Nephron (organoid): ENCODE measurements around the gene VIPR1.

Source experiments
- H3K27ac Mint-ChIP-seq, 3 experiments: 2 replicates each; pipeline ENCODE4 v1.8.0; 2020; ENCODE audit warnings: mixed read lengths in 3 of 3, mild to moderate bottlenecking in 2 of 3, moderate library complexity in 1 of 3
- H3K27me3 Mint-ChIP-seq: 2 replicates; pipeline ENCODE4 v1.8.0; 2021; ENCODE audit warnings: low read depth, mild to moderate bottlenecking, moderate library complexity, mixed read lengths
- H3K36me3 Mint-ChIP-seq: 2 replicates; pipeline ENCODE4 v1.8.0; 2020; ENCODE audit warnings: low read depth, mixed read lengths
- H3K4me1 Mint-ChIP-seq: 2 replicates; pipeline ENCODE4 v1.8.0; 2020; ENCODE audit warnings: mixed read lengths
- H3K4me3 Mint-ChIP-seq, 3 experiments: 2 replicates each; pipeline ENCODE4 v1.8.0; 2020; ENCODE audit warnings: mild to moderate bottlenecking in 3 of 3, mixed read lengths in 3 of 3, moderate library complexity in 2 of 3
- H3K9me3 Mint-ChIP-seq: 2 replicates; pipeline ENCODE4 v1.8.0; 2020; ENCODE audit warnings: mixed read lengths
- TF ChIP-seq, protein P1 (sequence below), 3 experiments: fragments of 200-600 bp; sonication (generic); IDR thresholded peaks; one replicate each; pipeline ENCODE4 v1.5.0; 2021; ENCODE audit warnings: antibody characterized with exemption in 3 of 3; ENCODE audit not compliant: unreplicated experiment in 3 of 3

VIPR1 gene

DNA sequence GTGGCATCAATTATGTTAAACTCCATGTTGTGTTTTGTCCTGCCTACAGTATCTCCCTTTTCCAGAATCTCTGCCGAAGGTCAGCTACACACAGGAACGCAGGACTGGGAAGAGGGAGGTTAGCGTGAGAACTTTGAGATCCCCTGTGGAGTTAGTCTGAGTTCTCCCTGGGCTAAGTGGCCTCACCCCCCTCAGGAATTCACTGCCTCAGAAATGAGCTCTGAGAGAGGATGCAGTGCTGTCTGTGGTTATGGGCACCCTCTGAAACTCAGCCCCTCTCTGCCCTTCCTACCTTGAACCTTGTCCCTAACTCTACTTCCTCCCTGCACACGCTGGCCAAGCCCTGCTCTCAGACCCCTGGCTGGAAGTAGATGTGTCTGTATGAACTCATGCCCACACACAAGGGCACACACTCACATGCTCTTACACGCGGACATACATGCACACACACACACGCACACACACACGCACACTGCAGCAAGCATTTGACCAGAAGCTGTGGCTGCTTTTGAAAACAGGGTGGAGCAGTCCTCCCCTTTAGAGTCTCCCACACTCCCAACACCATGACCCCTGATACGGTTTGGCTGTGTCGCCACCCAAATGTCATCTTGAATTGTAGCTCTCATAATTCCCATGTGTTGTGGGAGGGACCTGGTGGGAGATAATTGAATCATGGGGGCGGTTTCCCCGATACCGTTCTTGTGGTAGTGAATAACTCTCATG lies 5.3 kb upstream of the VIPR1 start:
- peaks cover 60% of the 10 kb centered on the region for H3K27me3 Mint-ChIP-seq
- peaks cover 19% of the 10 kb centered on the region for H3K4me1 Mint-ChIP-seq

DNA sequence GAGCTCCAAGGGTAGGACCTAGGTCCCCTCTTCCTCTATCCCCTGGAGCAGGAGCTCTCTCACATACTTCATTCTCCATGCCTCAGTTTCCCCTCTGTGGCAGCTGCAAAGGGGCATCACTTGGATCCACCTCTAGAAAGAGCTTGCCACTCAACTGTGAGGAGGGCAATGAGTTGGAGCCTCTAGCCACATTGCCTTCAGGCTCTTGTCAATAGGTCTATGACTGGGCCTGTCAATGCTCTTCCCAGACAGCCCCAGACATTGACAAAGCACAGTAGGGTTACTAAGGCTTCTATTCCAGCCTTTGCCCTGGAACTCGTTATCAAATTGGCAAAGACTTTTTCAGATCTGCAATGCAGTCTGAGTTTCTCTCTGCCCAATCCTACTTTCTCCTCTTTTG lies 4.4 kb upstream of the VIPR1 start:
- Mint-ChIP-seq H3K36me3 (no peaks in the 10 kb centered on the region), H3K4me3 (no peak overlapping the region), H3K4me1 (peaks cover 20% of the 10 kb centered on the region), H3K9me3 (no peaks in the 10 kb centered on the region), H3K27ac (no peak overlapping the region), H3K27me3 (peaks cover 66% of the 10 kb centered on the region)
- TF ChIP-seq, protein P1, sequence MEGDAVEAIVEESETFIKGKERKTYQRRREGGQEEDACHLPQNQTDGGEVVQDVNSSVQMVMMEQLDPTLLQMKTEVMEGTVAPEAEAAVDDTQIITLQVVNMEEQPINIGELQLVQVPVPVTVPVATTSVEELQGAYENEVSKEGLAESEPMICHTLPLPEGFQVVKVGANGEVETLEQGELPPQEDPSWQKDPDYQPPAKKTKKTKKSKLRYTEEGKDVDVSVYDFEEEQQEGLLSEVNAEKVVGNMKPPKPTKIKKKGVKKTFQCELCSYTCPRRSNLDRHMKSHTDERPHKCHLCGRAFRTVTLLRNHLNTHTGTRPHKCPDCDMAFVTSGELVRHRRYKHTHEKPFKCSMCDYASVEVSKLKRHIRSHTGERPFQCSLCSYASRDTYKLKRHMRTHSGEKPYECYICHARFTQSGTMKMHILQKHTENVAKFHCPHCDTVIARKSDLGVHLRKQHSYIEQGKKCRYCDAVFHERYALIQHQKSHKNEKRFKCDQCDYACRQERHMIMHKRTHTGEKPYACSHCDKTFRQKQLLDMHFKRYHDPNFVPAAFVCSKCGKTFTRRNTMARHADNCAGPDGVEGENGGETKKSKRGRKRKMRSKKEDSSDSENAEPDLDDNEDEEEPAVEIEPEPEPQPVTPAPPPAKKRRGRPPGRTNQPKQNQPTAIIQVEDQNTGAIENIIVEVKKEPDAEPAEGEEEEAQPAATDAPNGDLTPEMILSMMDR (IDR thresholded peaks at IDR 0.05; ENCODE audit: unreplicated experiment in 3 of 3) = no peak

More for the DNA sequence above, 5.3 kb upstream of the VIPR1 start:
- Mint-ChIP-seq H3K9me3 (no peaks in the 10 kb centered on the region), H3K27ac (no peak overlapping the region), H3K4me3 (no peak overlapping the region), H3K36me3 (no peaks in the 10 kb centered on the region)
- TF ChIP-seq, protein P1 (IDR thresholded peaks at IDR 0.05; ENCODE audit: unreplicated experiment in 3 of 3) = no peak

DNA sequence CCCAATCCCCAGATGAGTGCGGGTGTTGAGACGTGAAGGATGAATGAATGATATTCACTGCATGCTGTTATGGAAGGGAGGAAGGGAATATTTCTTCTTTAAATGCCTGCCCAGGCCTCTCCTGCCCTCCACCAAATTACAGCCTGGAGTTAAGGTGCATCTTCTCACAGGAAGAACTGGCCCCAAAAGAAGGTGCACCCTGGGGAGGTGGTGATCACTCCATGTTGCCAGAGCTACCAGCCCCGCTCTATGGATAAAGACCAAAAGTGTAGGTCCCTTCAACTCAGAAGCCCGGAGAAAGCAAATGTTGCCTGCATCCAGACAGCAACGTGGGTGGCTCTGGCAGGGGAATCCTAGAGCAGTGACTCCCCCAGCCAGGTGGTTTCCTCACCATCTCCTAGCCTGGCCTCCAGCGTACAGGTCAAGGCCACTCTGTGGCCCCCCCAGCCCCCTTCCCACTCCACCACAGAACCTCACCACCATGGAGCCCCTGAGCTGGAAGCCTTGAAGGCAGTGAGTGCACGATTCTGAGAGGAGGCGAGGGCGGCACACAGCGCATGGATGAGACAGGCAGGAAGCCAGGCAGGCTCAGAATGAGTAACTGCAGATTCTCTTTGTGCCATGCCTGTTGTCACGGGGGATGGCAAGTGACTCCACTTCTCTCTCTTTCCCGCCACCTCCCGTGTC lies 3.5 kb upstream of the VIPR1 start:
- TF ChIP-seq, protein P1 (IDR thresholded peaks at IDR 0.05; ENCODE audit: unreplicated experiment in 3 of 3) = no peak
- peaks cover 20% of the 10 kb centered on the region for H3K4me1 Mint-ChIP-seq
- no peaks in the 10 kb centered on the region for H3K9me3 Mint-ChIP-seq
- H3K27ac Mint-ChIP-seq = no peak overlapping the region
- H3K4me3 Mint-ChIP-seq = no peak overlapping the region
- no peaks in the 10 kb centered on the region for H3K36me3 Mint-ChIP-seq
- peaks cover 75% of the 10 kb centered on the region for H3K27me3 Mint-ChIP-seq

DNA sequence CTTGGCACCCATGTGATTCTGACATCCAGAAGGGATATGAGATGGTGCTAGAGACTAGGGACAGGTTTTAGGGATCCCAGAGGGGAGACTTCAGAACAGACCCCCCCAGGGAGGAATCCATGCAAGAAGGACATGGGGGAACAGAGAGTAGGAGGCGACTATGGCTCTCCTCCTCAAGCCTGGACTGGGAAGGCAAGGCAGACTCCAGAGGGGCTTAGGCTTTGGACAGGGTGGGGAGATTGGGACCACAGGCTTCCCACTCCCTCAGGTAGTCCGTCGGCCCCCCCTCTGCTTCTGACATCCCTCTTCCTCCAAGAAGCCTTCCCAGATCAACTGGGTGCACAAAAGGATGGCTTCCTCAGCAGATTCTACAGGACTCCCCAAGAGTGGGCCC lies 3.0 kb upstream of the VIPR1 start:
- no peak overlapping the region for H3K27ac Mint-ChIP-seq
- H3K4me3 Mint-ChIP-seq = no peak overlapping the region
- H3K4me1 Mint-ChIP-seq = peaks cover 20% of the 10 kb centered on the region
- H3K9me3 Mint-ChIP-seq = no peaks in the 10 kb centered on the region
- TF ChIP-seq, protein P1 (IDR thresholded peaks at IDR 0.05; ENCODE audit: unreplicated experiment in 3 of 3) = no peak
- H3K36me3 Mint-ChIP-seq = no peaks in the 10 kb centered on the region
- peaks cover 81% of the 10 kb centered on the region for H3K27me3 Mint-ChIP-seq

DNA sequence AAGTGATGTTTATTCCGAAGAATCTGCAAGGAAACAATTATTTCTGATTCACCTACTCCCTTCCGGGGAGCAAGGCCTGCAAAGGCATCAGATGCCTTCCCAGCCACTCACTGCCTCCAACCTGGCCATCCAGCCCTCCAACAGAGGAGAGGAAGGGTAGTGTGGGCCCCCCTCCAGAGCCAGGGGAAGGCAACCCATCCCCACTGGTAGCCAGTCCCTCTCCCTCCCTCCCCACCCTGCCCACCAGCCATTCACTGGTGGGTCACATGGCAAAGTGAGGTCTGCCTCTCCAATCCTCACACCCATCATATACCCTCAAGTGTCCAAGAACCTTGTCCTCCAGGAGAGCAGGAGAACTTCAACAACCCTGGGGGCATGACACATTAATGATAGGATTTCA lies 2.4 kb upstream of the VIPR1 start:
- H3K9me3 Mint-ChIP-seq = no peaks in the 10 kb centered on the region
- peaks cover 81% of the 10 kb centered on the region for H3K27me3 Mint-ChIP-seq
- no peaks in the 10 kb centered on the region for H3K36me3 Mint-ChIP-seq
- no peak overlapping the region for H3K27ac Mint-ChIP-seq
- TF ChIP-seq, protein P1 (IDR thresholded peaks at IDR 0.05; ENCODE audit: unreplicated experiment in 3 of 3) = no peak
- peaks cover 20% of the 10 kb centered on the region for H3K4me1 Mint-ChIP-seq
- peak overlapping the region; percentile 21 to 86 (median 32) for H3K4me3 Mint-ChIP-seq
